GM19395 (cell line): ENCODE measurements around the gene ZNF440.

Experiments used
- ATAC-seq: cut with Tn5 transposase; IDR thresholded peaks from one replicate; pipeline ENCODE4 v1.9.1; 2021; ENCODE audit warnings: mild to moderate bottlenecking, moderate library complexity; ENCODE audit not compliant: unreplicated experiment

ZNF440 gene

DNA sequence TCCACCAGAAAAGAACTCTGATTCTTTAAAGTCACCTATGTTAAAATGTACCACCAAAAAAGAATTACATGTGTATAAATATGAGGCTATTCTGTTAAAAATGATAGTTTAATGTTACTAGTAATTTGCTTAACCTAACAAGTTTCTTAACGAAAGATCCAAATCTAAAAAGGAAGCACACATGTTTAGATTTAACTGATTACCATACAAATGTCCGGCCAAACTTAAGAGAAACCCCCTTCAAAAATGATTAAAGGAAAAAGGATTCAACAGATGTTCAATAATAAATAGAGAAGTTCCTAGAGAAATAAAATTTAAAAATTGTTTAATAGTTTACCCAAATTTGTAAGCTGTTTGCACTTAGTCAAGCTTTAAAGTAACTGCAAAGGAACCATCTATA is 68.5 kb downstream of the ZNF440 start:
- no peak for ATAC-seq
